ENCODE measurements around the gene EMX1. TPM values are rescaled to one million over a fixed set of nuclear protein-coding genes. Genes with fewer than 3 reads are reported as not detected.
A peak's percentile ranks its signal among the peaks of the same experiment; 100 is the strongest.

EMX1 gene
- polyA plus RNA-seq, 6 donors from 2014 or later: 0.12 TPM; not detected in 5

DNA sequence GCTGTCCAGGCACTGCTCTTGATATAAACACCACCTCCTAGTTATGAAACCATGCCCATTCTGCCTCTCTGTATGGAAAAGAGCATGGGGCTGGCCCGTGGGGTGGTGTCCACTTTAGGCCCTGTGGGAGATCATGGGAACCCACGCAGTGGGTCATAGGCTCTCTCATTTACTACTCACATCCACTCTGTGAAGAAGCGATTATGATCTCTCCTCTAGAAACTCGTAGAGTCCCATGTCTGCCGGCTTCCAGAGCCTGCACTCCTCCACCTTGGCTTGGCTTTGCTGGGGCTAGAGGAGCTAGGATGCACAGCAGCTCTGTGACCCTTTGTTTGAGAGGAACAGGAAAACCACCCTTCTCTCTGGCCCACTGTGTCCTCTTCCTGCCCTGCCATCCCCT lies 15.9 kb downstream of the EMX1 start:
- Mint-ChIP-seq H3K9me3 (no peaks in the 10 kb centered on the region), H3K27ac (no peak overlapping the region)
- ATAC-seq (ENCODE audit: low read depth in 2 of 2): no peak

DNA sequence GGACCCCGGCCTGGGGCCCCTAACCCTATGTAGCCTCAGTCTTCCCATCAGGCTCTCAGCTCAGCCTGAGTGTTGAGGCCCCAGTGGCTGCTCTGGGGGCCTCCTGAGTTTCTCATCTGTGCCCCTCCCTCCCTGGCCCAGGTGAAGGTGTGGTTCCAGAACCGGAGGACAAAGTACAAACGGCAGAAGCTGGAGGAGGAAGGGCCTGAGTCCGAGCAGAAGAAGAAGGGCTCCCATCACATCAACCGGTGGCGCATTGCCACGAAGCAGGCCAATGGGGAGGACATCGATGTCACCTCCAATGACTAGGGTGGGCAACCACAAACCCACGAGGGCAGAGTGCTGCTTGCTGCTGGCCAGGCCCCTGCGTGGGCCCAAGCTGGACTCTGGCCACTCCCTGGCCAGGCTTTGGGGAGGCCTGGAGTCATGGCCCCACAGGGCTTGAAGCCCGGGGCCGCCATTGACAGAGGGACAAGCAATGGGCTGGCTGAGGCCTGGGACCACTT lies 16.4 kb downstream of the EMX1 start:
- DNase-seq (no peak), ATAC-seq (ENCODE audit: low read depth in 2 of 2) (no peak)
- Mint-ChIP-seq H3K27me3 (peaks cover 13 to 40% (median 35%) of the 10 kb centered on the region in 3 donors), H3K4me1 (no peaks in the 10 kb centered on the region), H3K9me3 (no peaks in the 10 kb centered on the region), H3K4me3 (no peak overlapping the region), H3K27ac (no peak overlapping the region), H3K36me3 (peaks cover 0 to 8% of the 10 kb centered on the region in 2 donors)

More for the DNA sequence above, 15.9 kb downstream of the EMX1 start:
- H3K4me3 Mint-ChIP-seq: no peak overlapping the region
- H3K4me1 Mint-ChIP-seq: no peaks in the 10 kb centered on the region
- no peak for DNase-seq
- peaks cover 0 to 8% of the 10 kb centered on the region in 2 donors for H3K36me3 Mint-ChIP-seq
- H3K27me3 Mint-ChIP-seq: peaks cover 13 to 40% (median 35%) of the 10 kb centered on the region in 3 donors

GRCh38 chr2:72934683-72935610 lies 17.6 kb downstream of the EMX1 start:
- no peak overlapping the region for H3K27ac Mint-ChIP-seq
- H3K4me1 Mint-ChIP-seq: no peaks in the 10 kb centered on the region
- peaks cover 13 to 40% (median 35%) of the 10 kb centered on the region in 3 donors for H3K27me3 Mint-ChIP-seq
- H3K4me3 Mint-ChIP-seq: no peak overlapping the region
- peaks cover 0 to 8% of the 10 kb centered on the region in 2 donors for H3K36me3 Mint-ChIP-seq
- no peak for ATAC-seq (ENCODE audit: low read depth in 2 of 2)
- DNase-seq: no peak
- no peaks in the 10 kb centered on the region for H3K9me3 Mint-ChIP-seq

DNA sequence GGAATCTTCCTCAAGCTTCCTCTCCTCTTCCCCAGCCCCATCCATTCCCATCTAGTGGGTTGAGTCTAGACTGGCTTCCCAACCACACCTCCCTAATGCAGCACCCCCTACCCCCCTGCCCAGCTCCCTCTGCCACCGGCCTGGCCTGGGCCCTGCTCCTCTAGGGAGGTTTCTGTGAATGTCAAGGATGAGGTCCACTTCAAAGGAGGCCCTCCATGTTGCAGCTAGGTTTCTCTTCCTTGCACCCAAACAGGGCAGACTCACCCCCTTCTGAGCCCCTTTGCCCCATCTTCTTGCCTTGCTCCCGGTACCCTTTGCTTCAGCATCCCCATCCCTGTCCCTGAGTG lies 18.3 kb downstream of the EMX1 start:
- DNase-seq (no peak), ATAC-seq (ENCODE audit: low read depth in 2 of 2) (no peak)
- Mint-ChIP-seq H3K4me3 (no peak overlapping the region), H3K9me3 (no peaks in the 10 kb centered on the region), H3K27ac (no peak overlapping the region), H3K36me3 (peaks cover 0 to 8% of the 10 kb centered on the region in 2 donors), H3K4me1 (no peaks in the 10 kb centered on the region), H3K27me3 (peaks cover 13 to 40% (median 35%) of the 10 kb centered on the region in 3 donors)

DNA sequence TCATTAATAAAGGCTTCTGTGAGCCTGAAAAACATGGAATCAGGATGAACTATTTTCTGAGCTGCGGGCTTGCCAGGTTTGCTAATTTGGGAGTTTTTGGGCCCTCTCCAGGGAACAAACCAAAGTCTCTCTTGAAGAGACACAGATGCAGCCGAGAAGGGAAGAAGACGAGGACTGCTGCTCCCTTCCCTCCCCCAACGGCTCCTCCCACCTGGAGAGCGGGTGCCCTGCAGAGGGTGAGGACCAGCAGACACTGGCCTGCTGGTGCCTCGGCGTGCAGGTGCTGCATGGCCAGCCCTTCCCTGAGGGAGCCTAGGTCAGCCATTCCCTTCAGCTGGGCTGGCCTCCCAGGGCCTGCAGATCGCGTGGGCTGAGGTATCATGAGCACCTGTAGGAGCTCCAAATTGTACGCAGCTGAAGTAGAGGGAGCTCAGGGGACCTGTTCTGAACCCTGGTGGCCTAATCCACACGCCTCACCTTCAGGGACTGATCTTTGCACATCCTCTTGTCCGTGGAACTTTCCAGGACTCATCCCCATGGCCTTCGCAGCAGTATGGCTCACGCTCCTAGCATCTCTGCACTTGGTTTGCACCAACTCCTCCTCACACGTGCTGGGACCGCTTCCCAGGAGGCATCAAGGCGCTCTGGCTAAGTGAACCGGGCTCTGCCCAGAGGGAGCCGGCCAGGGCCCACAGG lies 19.5 kb downstream of the EMX1 start:
- DNase-seq (no peak), ATAC-seq (ENCODE audit: low read depth in 2 of 2) (no peak)
- H3K4me1 Mint-ChIP-seq: no peaks in the 10 kb centered on the region
- no peak overlapping the region for H3K4me3 Mint-ChIP-seq
- H3K27ac Mint-ChIP-seq: no peak overlapping the region
- peaks cover 13 to 38% (median 35%) of the 10 kb centered on the region in 3 donors for H3K27me3 Mint-ChIP-seq
- H3K36me3 Mint-ChIP-seq: peaks cover 0 to 8% of the 10 kb centered on the region in 2 donors
- H3K9me3 Mint-ChIP-seq: no peaks in the 10 kb centered on the region

- peaks cover 0 to 8% of the 10 kb centered on the region in 2 donors for H3K36me3 Mint-ChIP-seq
- H3K4me3 Mint-ChIP-seq: no peak overlapping the region
- ATAC-seq (ENCODE audit: low read depth in 2 of 2) (no peak), DNase-seq (no peak)
- no peaks in the 10 kb centered on the region for H3K4me1 Mint-ChIP-seq
- no peaks in the 10 kb centered on the region for H3K9me3 Mint-ChIP-seq
- H3K27ac Mint-ChIP-seq: peak overlapping the region in 1 of 6 donors; percentile 22
- H3K27me3 Mint-ChIP-seq: peaks cover 13 to 35% (median 33%) of the 10 kb centered on the region in 3 donors
Measured at GRCh38 chr2:72937356-72937669, 20.0 kb downstream of the EMX1 start.

DNA sequence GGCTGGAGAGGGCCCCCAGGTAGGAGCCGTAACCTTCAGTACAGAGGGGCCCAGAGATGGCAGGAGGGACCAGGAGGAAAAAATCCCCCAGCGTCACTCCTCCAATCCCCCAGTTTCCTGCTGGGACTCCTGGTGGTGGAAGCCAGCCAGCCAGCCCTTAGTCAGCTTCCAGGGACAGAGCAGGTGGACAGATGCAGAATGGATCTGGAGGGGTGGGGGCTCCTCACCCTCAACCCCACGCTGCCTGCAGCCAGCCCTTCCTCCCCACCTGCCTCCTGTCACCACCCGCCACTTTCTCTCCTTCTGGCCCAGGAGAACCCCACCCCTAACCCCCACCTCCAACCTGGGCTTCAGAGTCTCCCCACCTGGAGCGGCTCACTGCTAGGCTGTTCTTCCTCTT lies 21.1 kb downstream of the EMX1 start:
- Mint-ChIP-seq H3K4me1 (no peaks in the 10 kb centered on the region), H3K9me3 (no peaks in the 10 kb centered on the region), H3K27me3 (peaks cover 13 to 35% (median 29%) of the 10 kb centered on the region in 3 donors), H3K27ac (no peak overlapping the region), H3K4me3 (no peak overlapping the region), H3K36me3 (peaks cover 0 to 8% of the 10 kb centered on the region in 2 donors)
- ATAC-seq (ENCODE audit: low read depth in 2 of 2): no peak
- DNase-seq: no peak

DNA sequence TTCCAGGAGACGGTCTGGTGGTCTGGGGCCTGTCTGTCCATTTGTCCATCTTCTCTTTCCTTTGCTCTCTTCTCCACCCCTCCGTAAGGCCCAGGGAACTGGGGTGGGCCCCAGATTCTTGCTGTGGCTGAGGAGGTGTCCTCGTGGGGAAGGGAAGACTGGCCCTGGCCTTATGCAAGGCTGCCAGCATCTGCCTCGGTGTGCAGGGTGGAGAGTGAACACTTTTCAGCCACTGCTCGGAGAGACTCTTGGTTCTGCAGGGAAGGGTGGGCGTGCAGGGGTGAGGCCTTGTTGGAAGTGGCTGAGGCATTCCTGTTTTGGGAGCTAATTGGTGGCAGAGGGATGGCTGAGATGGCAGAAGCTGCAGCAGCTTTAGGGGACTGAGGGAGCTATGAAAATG lies 23.0 kb downstream of the EMX1 start:
- peaks cover 0 to under 1% of the 10 kb centered on the region in 2 donors for H3K36me3 Mint-ChIP-seq
- H3K27me3 Mint-ChIP-seq: peaks cover 4 to 16% (median 14%) of the 10 kb centered on the region in 3 donors
- no peak overlapping the region for H3K27ac Mint-ChIP-seq
- DNase-seq (no peak), ATAC-seq (ENCODE audit: low read depth in 2 of 2) (no peak)
- no peaks in the 10 kb centered on the region for H3K9me3 Mint-ChIP-seq
- H3K4me1 Mint-ChIP-seq: no peaks in the 10 kb centered on the region
- H3K4me3 Mint-ChIP-seq: no peak overlapping the region

- Mint-ChIP-seq H3K27ac (no peak overlapping the region), H3K9me3 (no peaks in the 10 kb centered on the region), H3K4me3 (no peak overlapping the region), H3K4me1 (no peaks in the 10 kb centered on the region), H3K36me3 (no peaks in the 10 kb centered on the region), H3K27me3 (peaks cover 4 to 12% (median 10%) of the 10 kb centered on the region in 3 donors)
- no peak for ATAC-seq (ENCODE audit: low read depth in 2 of 2)
- DNase-seq: no peak
Measured at GRCh38 chr2:72940786-72941185, 23.5 kb downstream of the EMX1 start.

DNA sequence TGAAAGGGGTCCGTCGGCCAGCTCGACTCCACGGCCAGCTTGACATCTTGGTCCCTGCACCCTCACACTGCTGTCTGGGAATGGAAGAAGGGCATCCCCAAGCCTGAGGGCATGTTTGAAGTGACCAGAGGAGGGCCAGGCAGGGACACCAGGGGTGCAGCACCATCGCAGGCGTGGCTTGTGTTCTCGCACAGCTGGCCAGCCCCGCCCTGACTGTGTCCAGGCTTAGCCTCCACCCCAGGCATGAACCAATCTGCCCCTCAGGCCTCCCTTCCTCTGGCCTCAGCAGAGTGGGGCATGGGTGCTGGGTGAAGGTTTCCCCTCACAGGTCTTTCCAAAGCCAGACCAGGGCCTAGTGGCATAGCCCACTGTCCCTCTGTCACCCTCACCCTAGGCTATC lies 25.0 kb downstream of the EMX1 start:
- Mint-ChIP-seq H3K27ac (no peak overlapping the region), H3K4me3 (peak overlapping the region in 1 of 8 donors; percentile 60), H3K9me3 (no peaks in the 10 kb centered on the region), H3K4me1 (peaks cover 0 to 9% (median 0%) of the 10 kb centered on the region in 3 donors), H3K27me3 (peaks cover 4 to 7% (median 6%) of the 10 kb centered on the region in 3 donors), H3K36me3 (peaks cover 0 to 9% of the 10 kb centered on the region in 2 donors)
- ATAC-seq (ENCODE audit: low read depth in 2 of 2) (no peak), DNase-seq (no peak)

DNA sequence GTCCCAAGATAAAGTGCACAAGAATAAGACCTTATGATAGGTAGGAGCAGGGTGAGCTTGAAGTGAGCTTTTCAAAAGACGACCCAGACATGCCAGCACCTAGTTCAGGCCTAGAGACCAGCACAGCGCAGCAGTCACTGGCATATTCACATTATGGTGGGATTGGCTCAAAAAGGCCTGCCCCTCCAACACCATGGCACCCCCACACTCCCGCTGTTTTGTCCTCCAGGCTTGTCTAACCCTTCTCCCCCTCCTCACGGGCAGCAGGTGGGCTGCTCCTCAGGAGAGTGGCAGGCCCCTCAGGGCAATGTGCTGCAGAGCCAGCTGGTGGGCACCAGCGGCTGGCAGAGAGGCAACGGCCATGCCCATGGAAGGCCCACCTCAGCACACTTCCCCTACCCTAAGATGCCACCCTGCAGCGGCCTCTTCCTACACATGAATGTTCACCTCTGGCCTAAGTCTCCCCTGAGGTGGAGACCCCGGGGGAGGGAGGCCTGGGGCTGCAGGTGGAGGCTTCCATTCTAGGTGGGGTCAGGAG lies 25.6 kb downstream of the EMX1 start:
- peaks cover 0 to 9% (median 0%) of the 10 kb centered on the region in 3 donors for H3K4me1 Mint-ChIP-seq
- no peak overlapping the region for H3K27ac Mint-ChIP-seq
- no peak for ATAC-seq (ENCODE audit: low read depth in 2 of 2)
- DNase-seq: no peak
- H3K4me3 Mint-ChIP-seq: no peak overlapping the region
- H3K36me3 Mint-ChIP-seq: peaks cover 0 to 9% of the 10 kb centered on the region in 2 donors
- H3K27me3 Mint-ChIP-seq: peaks cover 0 to 3% (median 2%) of the 10 kb centered on the region in 3 donors
- no peaks in the 10 kb centered on the region for H3K9me3 Mint-ChIP-seq

- no peak overlapping the region for H3K27ac Mint-ChIP-seq
- H3K4me1 Mint-ChIP-seq: peaks cover 0 to 9% (median 0%) of the 10 kb centered on the region in 3 donors
- H3K36me3 Mint-ChIP-seq: peaks cover 0 to 9% of the 10 kb centered on the region in 2 donors
- no peaks in the 10 kb centered on the region for H3K9me3 Mint-ChIP-seq
- no peak for DNase-seq
- H3K27me3 Mint-ChIP-seq: no peaks in the 10 kb centered on the region
- no peak for ATAC-seq (ENCODE audit: low read depth in 2 of 2)
- H3K4me3 Mint-ChIP-seq: no peak overlapping the region
Measured at GRCh38 chr2:72943540-72944395, 26.4 kb downstream of the EMX1 start.
